Endothelial cell of umbilical vein (primary cell): Measurements from ENCODE around the gene TMEM63B. TPM values are rescaled to one million over a fixed set of nuclear protein-coding genes. Genes with fewer than 3 reads are reported as not detected.

ENCODE experiments used
- BruUV-seq: library from RNA; stranded (reverse); fragments of 400-500 nt; replicated peaks from 2 replicates; lab custom pipeline; 2021; lab: Mats Ljungman, UMichigan
- CTCF ChIA-PET: fragments of 300-600, 350-600 bp; sonication (Branson Sonifier 250); formaldehyde crosslinking; loops from one replicate; lab custom pipeline; 2021; ENCODE audit warnings: antibody characterized with exemption, inconsistent platforms; lab: Charles Lee
- POLR2A ChIA-PET: fragments of 300-600, 350-600 bp; sonication (Branson Sonifier 250); formaldehyde crosslinking; loops from one replicate; lab custom pipeline; 2021; ENCODE audit warnings: antibody characterized with exemption, inconsistent platforms; lab: Charles Lee
- DNase-seq: peaks from one replicate; pipeline ENCODE4 v3.0.0-alpha.2; 2011; ENCODE audit warnings: low read depth, low spot score
- FAIRE-seq: peaks from 2 replicates; lab custom pipeline; 2011; peaks lifted over from hg19 to GRCh38; lab: Jason Lieb, UNC
- H2AFZ ChIP-seq: 2 replicates; pipeline ENCODE4 v1.6.0; 2012; ENCODE audit warnings: low read depth, low read length, control low read depth, inconsistent platforms
- H3K27ac ChIP-seq: 2 replicates; pipeline ENCODE4 v1.5.1; 2011; ENCODE audit warnings: low read depth, mild to moderate bottlenecking, control low read depth, low read length, moderate library complexity; ENCODE audit not compliant: insufficient read depth
- H3K27me3 ChIP-seq, 2 experiments: 2 replicates each; pipeline versions ENCODE4 v1.6.0 to v1.6.1; 2011; ENCODE audit warnings: low read length in 2 of 2, mixed read lengths in 1 of 2; ENCODE audit not compliant: control insufficient read depth in 2 of 2, insufficient read depth in 2 of 2
- H3K36me3 ChIP-seq, 2 experiments: 2 replicates in 1 of 2; 3 replicates in 1 of 2; pipeline ENCODE4 v1.5.1; 2011; ENCODE audit warnings: low read length in 2 of 2, mild to moderate bottlenecking in 1 of 2, moderate library complexity in 1 of 2; ENCODE audit not compliant: control insufficient read depth in 2 of 2, insufficient read depth in 2 of 2; ENCODE audit errors: extremely low read depth in 1 of 2
- H3K4me1 ChIP-seq: 3 replicates; pipeline ENCODE4 v1.5.1; 2011; ENCODE audit warnings: mild to moderate bottlenecking, low read length; ENCODE audit not compliant: control insufficient read depth, insufficient read depth; ENCODE audit errors: extremely low read depth
- H3K4me2 ChIP-seq: 2 replicates; pipeline ENCODE4 v1.6.1; 2011; ENCODE audit warnings: low read length, control low read depth, mixed read lengths; ENCODE audit not compliant: insufficient read depth
- H3K4me3 ChIP-seq, 3 experiments: fragments of 200-600 bp in 1 of 3; sonication (generic), shearing (Covaris generic) in 1 of 3; replicated peaks in 1 of 3; 2 replicates each; pipeline ENCODE4 v1.5.1; 2011 to 2016; ENCODE audit warnings: control low read depth in 3 of 3, low read length in 3 of 3, mild to moderate bottlenecking in 2 of 3, inconsistent platforms in 1 of 3, low read depth in 1 of 3, moderate library complexity in 1 of 3; ENCODE audit not compliant: insufficient read depth in 1 of 3
- H3K79me2 ChIP-seq: 2 replicates; pipeline ENCODE4 v1.6.0; 2012; ENCODE audit warnings: low read length, inconsistent platforms; ENCODE audit not compliant: control insufficient read depth, insufficient read depth
- H3K9ac ChIP-seq: replicated peaks from 2 replicates; pipeline ENCODE3; 2011; ENCODE audit warnings: low read length, control low read depth; ENCODE audit not compliant: insufficient read depth; ENCODE audit errors: extremely low read depth
- H3K9me1 ChIP-seq: replicated peaks from 3 replicates; pipeline ENCODE4 v1.6.0; 2011; ENCODE audit warnings: mild to moderate bottlenecking, low read length; ENCODE audit not compliant: control insufficient read depth, insufficient read depth; ENCODE audit errors: extremely low read depth
- H3K9me3 ChIP-seq: replicated peaks from 2 replicates; pipeline ENCODE4 v1.5.1; 2012; ENCODE audit warnings: low read length, inconsistent platforms; ENCODE audit not compliant: control insufficient read depth, insufficient read depth
- H4K20me1 ChIP-seq: replicated peaks from 2 replicates; pipeline ENCODE3; 2011; ENCODE audit warnings: mild to moderate bottlenecking, low read length; ENCODE audit not compliant: control insufficient read depth, insufficient read depth; ENCODE audit errors: extremely low read depth
- EZH2 ChIP-seq: IDR thresholded peaks from 2 replicates; pipeline ENCODE4 v1.6.1; 2012; ENCODE audit warnings: borderline replicate concordance, low read depth, mild to moderate bottlenecking, moderate library complexity, low read length, inconsistent platforms; ENCODE audit not compliant: severe bottlenecking
- GATA2 ChIP-seq: IDR thresholded peaks from 2 replicates; pipeline ENCODE4 v1.7.0; 2011; ENCODE audit warnings: low read depth, mild to moderate bottlenecking, moderate library complexity, mixed read lengths, low read length; ENCODE audit not compliant: insufficient read length, insufficient read depth
- MYC ChIP-seq: IDR thresholded peaks from one replicate; pipeline ENCODE4 v1.6.1; 2011; ENCODE audit warnings: mild to moderate bottlenecking, low read depth, low read length
- POLR2A ChIP-seq: IDR thresholded peaks from 2 replicates; pipeline ENCODE4 v1.6.1; 2012; ENCODE audit warnings: low read depth, mild to moderate bottlenecking, control low read depth, low read length
- dilution Hi-C: fragments of 300-500 bp; cut with MboI; formaldehyde crosslinking; loops from one replicate; pipeline ENCODE4 v1.15.0; 2019; ENCODE audit warnings: low sequenced_read_pairs; ENCODE audit not compliant: extremely low pct_ligation_motif_present
- intact Hi-C: fragments of 100-400 bp; cut with micrococcal nuclease; formaldehyde crosslinking; loops from one replicate; pipeline ENCODE4 v1.10.0; 2022
- polyA plus RNA-seq, 4 experiments: library from polyadenylated mRNA; depleted of rRNA in 3 of 4; stranded (reverse) in 3 of 4; unstranded in 1 of 4; fragments of >200 nt; gene quantifications; 2 replicates each; pipeline versions ENCODE4 v1.2.1 to v1.2.3, GENCODE V29; 2011 to 2012; ENCODE audit warnings: missing spikeins in 1 of 4
- total RNA-seq: library from RNA; stranded (reverse); gene quantifications from 2 replicates; pipeline ENCODE4 v1.2.3, GENCODE V29; 2021

TMEM63B gene
- total and polyA plus RNA-seq, 2 donors (not counting 3 experiments of a cell fraction or from before 2014, with no cell fraction given): 49.7 to 56.1 TPM

- ChIA-PET POLR2A (no interaction called here), CTCF (interaction anchor here (1.6 to 2.2 kb wide), 2 partner anchors 9 kb away, joined by 4 to 8 read pairs; no protein-coding TSS in a partner anchor)
- Histone ChIP-seq H3K36me3 (no peaks in the 10 kb centered on the region), H3K27ac (no peak overlapping the region), H2AFZ (no peak overlapping the region), H3K9me1 (no peaks in the 10 kb centered on the region), H3K9ac (no peak overlapping the region), H3K4me2 (no peak overlapping the region), H3K4me1 (no peaks in the 10 kb centered on the region), H3K9me3 (no peaks in the 10 kb centered on the region), H3K27me3 (no peaks in the 10 kb centered on the region), H4K20me1 (no peaks in the 10 kb centered on the region), H3K79me2 (no peaks in the 10 kb centered on the region), H3K4me3 (no peak overlapping the region)
- intact Hi-C loops (no loop called here), dilution Hi-C loops (no loop called here)
- FAIRE-seq: no peak
- no peak for DNase-seq
- BruUV-seq: no TSS peak
- TF ChIP-seq GATA2: no peak
- no peak for TF ChIP-seq POLR2A
- no peak for TF ChIP-seq MYC
Measured at GRCh38 chr6:44087623-44088022, 39.7 kb upstream of the TMEM63B start.

GRCh38 chr6:44088827-44089590 lies 38.3 kb upstream of the TMEM63B start:
- Histone ChIP-seq H3K4me1 (no peaks in the 10 kb centered on the region), H3K4me2 (no peak overlapping the region), H3K79me2 (no peaks in the 10 kb centered on the region), H3K9me1 (no peaks in the 10 kb centered on the region), H3K27me3 (no peaks in the 10 kb centered on the region), H3K9me3 (no peaks in the 10 kb centered on the region), H2AFZ (no peak overlapping the region), H4K20me1 (no peaks in the 10 kb centered on the region), H3K9ac (no peak overlapping the region), H3K36me3 (no peaks in the 10 kb centered on the region), H3K4me3 (no peak overlapping the region), H3K27ac (no peak overlapping the region)
- ChIA-PET POLR2A (no interaction called here), CTCF (interaction anchor here (2.2 to 2.3 kb wide), 2 partner anchors 10 to 11 kb away, joined by 7 to 8 read pairs; no protein-coding TSS in a partner anchor)
- TF ChIP-seq EZH2: no peak
- dilution Hi-C loops (no loop called here), intact Hi-C loops (no loop called here)
- FAIRE-seq (no peak), DNase-seq (no peak)
- BruUV-seq: no TSS peak
